ENCODE measurements around the gene LYSET. TPM values are rescaled to one million over a fixed set of nuclear protein-coding genes. Genes with fewer than 3 reads are reported as not detected.

LYSET gene
- total and polyA plus RNA-seq, 10 of the 15 experiments (the other 5 are each of a cell fraction or from before 2014, with no cell fraction given): 11.9 to 34.5 (median 21.2) TPM

DNA sequence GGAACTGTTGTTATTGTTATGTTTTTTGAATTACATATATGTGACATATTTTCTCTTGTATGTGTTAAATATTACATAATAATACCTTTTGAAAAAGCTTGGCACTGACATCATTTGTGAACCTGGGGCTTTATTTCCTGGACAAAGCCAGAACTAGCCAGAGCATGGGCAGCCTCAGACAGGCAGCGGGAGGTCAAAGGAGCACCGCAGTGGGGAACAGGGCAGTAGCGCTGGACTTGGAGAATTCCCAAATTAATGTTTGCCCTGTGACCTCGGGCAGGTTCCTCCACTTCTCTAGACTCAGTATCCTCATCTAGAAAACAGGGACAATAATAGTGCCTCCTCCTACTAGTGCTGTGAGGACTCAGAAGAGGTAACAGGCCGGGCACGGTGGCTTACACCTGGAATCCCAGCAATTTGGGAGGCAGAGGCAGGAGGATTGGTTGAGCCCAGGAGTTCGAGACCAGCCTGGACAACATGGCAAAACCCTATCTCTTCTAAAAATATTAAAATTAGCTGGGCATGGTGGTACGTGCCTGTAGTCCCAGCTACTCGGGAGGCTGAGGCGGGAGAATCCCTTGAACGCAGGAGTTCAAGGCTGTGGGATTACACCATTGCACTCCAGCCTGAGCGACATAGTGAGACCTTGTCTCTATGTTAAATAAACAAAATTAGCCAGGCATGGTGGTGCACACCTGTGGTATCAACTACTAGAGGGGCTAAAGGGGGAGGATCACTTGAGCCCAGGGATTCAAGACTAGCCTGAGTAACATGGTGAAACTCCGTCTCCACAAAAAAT is 42.1 kb upstream of the LYSET start (continued):
- no peak for TF ChIP-seq NR2C1 (IDR thresholded peaks at IDR 0.05)
- no peak for TF ChIP-seq USF1 (IDR thresholded peaks at IDR 0.05; ENCODE audit: borderline replicate concordance, extremely low read length, insufficient read depth, low read depth, low read length)
- no peak for TF ChIP-seq ZNF384 (IDR thresholded peaks at IDR 0.05; ENCODE audit: borderline replicate concordance, low read depth, low read length)
- TF ChIP-seq SMAD1 (IDR thresholded peaks at IDR 0.05; ENCODE audit: low read depth, partially characterized antibody): no peak

DNA sequence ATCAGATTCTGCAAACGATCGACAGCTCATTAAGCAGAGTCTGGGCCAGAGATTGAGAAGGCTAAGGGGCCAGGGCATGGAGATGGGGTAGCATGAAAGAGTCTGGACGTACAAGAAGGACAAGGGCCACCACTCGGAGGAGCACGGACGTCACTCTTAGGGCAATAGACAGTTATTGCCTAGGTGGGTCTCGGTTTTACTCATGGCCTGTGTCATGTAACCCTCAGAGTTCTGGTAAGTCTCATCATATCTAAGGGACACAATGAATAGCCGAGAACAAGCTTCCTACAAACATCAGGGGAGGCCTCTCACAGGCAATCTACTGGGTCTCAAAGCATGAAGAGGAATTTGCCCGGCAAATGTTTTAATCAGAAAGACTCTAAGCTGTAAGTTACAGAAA is 39.0 kb upstream of the LYSET start:
- WGBS (ENCODE audit: insufficient coverage, insufficient replicate concordance, low lambda C conversion rate, missing lambda C conversion rate): 5% methylated on average over 9 of the region's 9 CpGs
- no TSS peak for BruUV-seq (replicated peaks)
- SMC1A ChIA-PET (ENCODE audit: uncharacterized antibody, unreplicated experiment): interaction anchor here (0.9 to 2.6 kb wide), 17 partner anchors 8 to 402 kb away, joined by 3 to 16 read pairs (median 5); no protein-coding TSS in a partner anchor
- H3K9me3 ChIP-seq (replicated peaks; ENCODE audit: control insufficient read depth, insufficient read depth, low read length): no peaks in the 10 kb centered on the region
- no peaks in the 10 kb centered on the region; a peak in 1 of 4 replicates for H3K36me3 ChIP-seq (ENCODE audit: control insufficient read depth in 2 of 2, insufficient read depth in 2 of 2, low read length in 1 of 2)
- no peaks in the 10 kb centered on the region for H3K27me3 ChIP-seq (replicated peaks in 1 of 2; ENCODE audit: control insufficient read depth in 2 of 2, insufficient read depth in 2 of 2, low read length in 1 of 2)
- DNase-seq (ENCODE audit: low read depth, low spot score): no peak
- H3K4me3 ChIP-seq: no peak overlapping the region
- peaks cover 4% of the 10 kb centered on the region; the same call in 1 of the 2 replicates for H3K4me1 ChIP-seq (ENCODE audit: control insufficient read depth, insufficient read depth, low read length)
- no peak overlapping the region for H2AFZ ChIP-seq (ENCODE audit: control insufficient read depth, low read depth, low read length)
- RAD21 ChIA-PET (ENCODE audit: unreplicated experiment): interaction anchor here (0.7 to 3.5 kb wide), 15 partner anchors 13 to 389 kb away, joined by 3 to 23 read pairs (median 3); partner anchors contain the start of genes LYSET and MOAP1
- no peak overlapping the region for H3K27ac ChIP-seq (ENCODE audit: control insufficient read depth, insufficient read depth)
- in situ Hi-C loops (cut with MboI): no loop called here
- H4K20me1 ChIP-seq (ENCODE audit: control insufficient read depth, insufficient read depth): no peaks in the 10 kb centered on the region
- POLR2A ChIA-PET: interaction anchor here (0.7 to 1.2 kb wide), 4 partner anchors 13 to 291 kb away, joined by 4 read pairs; no protein-coding TSS in a partner anchor
- FAIRE-seq: no peak
- H3K9ac ChIP-seq (ENCODE audit: control insufficient read depth, insufficient read depth, low read length): no peak overlapping the region
- no peak overlapping the region for H3K4me2 ChIP-seq (ENCODE audit: control insufficient read depth, insufficient read depth)
- CTCF ChIA-PET: interaction anchor here (0.6 to 3.6 kb wide), 16 partner anchors 11 to 401 kb away, joined by 3 to 43 read pairs (median 4); no protein-coding TSS in a partner anchor
- intact Hi-C loops (cut with micrococcal nuclease; ENCODE audit: unreplicated experiment): no loop called here
- no peaks in the 10 kb centered on the region for H3K79me2 ChIP-seq (ENCODE audit: control insufficient read depth, insufficient read depth, low read length)
- ATAC-seq: peak; percentile 85
- no peak for TF ChIP-seq NFYA (IDR thresholded peaks at IDR 0.05; ENCODE audit: borderline replicate concordance, low read depth, low read length)
- peak; percentile 53; the same call in 1 of the 2 replicates for TF ChIP-seq DPF2 (IDR thresholded peaks at IDR 0.05)
- peak in 1 of 2 experiments; percentile 64; a peak in 1 of 4 replicates for TF ChIP-seq EP300 (IDR thresholded peaks at IDR 0.05; ENCODE audit: borderline replicate concordance in 1 of 2, control insufficient read depth in 1 of 2, low read depth in 2 of 2, low read length in 2 of 2)
- TF ChIP-seq POLR2A (IDR thresholded peaks at IDR 0.05; ENCODE audit: low read depth, low read length): no peak
- TF ChIP-seq CREB1 (IDR thresholded peaks at IDR 0.05; ENCODE audit: low read depth): peak; percentile 82
- TF ChIP-seq RFX5 (IDR thresholded peaks at IDR 0.05; ENCODE audit: low read depth, low read length): no peak
- no peak for TF ChIP-seq POLR2AphosphoS5 (IDR thresholded peaks at IDR 0.05; ENCODE audit: low read length)
- TF ChIP-seq, protein P1, sequence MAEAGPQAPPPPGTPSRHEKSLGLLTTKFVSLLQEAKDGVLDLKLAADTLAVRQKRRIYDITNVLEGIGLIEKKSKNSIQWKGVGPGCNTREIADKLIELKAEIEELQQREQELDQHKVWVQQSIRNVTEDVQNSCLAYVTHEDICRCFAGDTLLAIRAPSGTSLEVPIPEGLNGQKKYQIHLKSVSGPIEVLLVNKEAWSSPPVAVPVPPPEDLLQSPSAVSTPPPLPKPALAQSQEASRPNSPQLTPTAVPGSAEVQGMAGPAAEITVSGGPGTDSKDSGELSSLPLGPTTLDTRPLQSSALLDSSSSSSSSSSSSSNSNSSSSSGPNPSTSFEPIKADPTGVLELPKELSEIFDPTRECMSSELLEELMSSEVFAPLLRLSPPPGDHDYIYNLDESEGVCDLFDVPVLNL (IDR thresholded peaks at IDR 0.05; ENCODE audit: low read depth, low read length): no peak
- TF ChIP-seq EED (IDR thresholded peaks at IDR 0.05; ENCODE audit: low read depth): no peak
- TF ChIP-seq ZNF687 (IDR thresholded peaks at IDR 0.05): no peak
- TF ChIP-seq POU2F2 (IDR thresholded peaks at IDR 0.05; ENCODE audit: borderline replicate concordance, low read depth, low read length): no peak
- no peak for TF ChIP-seq NFIC (IDR thresholded peaks at IDR 0.05; ENCODE audit: low read depth, low read length)
